ENCODE results near the gene PRM2.
"Not testable (repeated sequence)": the region's sequence is repeated elsewhere in the genome, so short reads cannot be mapped to it uniquely, and the experiment has no call there.

The PRM2 gene

DNA sequence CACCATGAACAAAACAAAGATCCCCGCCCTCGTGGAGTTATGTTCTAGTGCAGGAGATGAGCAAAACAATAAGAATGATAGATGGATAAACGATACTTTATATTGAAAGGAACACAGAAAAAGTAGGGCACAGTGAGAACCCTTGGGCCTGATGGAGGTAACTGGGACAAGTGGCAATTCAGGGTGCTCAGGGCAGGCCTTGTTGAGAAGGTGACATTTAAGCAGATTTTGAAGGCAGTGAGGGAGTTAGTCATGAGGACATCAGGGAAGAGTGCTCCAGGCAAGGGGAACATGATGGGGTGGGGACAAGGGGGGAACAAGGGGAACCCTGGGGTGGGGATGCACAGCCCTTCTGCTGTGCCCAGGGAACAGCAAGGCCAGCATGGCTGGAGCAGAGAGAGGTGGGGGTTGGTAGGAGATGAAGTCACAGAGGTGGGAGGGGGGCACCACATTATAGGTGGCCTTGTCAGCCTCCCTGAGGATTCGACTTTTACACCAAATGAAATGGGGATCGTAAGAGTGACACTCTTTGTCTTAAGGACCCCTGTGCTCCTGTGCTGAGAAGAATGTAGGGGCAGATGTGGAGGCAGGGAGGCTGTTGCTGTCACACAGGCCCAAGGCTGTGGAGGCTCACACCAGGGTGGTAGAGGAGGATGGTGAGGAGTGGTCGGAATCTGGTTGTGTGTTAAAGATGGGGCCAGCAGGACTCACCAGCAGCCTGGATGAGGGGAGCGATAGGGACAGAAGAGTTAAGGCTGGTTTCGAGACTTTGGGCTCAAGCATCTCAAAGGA is 14.0 kb upstream of the PRM2 start:
- DNase-seq (ENCODE audit: insufficient read length, low spot score) (no peak), FAIRE-seq (no peak)

DNA sequence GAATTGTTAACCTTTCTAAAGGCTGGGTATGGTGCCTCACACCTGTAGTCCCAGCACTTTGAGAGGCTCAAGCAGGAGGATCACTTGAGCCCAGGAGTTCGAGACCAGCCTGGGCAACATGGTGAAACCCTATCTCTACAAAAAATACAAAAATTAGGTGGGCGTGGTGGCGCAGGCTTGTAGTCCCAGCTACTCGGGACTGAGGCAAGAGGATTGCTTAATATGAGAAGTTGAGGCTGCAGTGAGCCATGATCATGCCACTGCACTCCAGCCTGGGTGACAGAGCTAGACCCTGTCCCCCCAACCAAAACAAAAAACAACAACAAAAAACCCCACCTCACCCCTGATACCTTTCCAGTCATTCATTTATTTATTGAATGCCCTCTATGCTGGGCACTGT is 13.4 kb upstream of the PRM2 start:
- not testable (repeated sequence) for FAIRE-seq; DNase-seq (ENCODE audit: insufficient read length, low spot score)

DNA sequence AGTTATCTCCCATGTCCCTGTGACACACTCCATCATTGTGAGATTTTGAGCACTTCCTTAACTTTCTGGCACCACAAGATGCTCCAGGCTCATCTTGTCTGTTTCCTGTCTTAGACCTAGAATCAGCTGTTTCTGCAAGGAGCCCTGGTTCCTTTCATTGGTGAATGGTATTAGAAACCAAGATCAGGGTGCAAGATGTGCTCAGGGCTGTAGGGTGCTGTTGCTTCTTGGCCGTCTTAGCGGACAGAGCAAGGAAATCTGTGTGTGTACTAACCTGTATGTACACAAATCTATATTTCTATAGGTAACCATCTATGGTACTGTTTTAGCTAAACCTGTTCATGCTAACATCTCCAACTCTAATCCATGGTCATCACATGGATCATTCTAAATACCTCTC is 12.9 kb upstream of the PRM2 start:
- FAIRE-seq = no peak

DNA sequence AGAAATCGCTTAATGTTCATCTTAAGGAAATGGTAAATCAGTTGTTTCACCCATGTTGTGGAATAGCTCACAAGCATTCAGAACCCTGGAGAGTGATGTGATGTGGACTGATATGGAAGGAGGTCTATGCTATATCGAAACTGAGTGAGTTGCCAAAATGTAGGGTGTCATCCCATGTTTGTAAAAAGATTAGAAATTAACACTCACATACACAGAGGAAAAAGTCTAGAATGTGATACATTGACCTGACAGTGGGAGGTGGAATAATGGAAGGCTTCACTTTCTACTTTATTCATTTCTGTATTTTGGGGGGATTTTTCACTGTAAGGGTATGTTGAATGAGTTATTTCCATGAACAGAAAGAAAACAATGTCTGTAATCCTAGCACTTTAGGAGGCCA is 9.6 kb upstream of the PRM2 start:
- FAIRE-seq = no peak
- no peak for DNase-seq (ENCODE audit: insufficient read length, low spot score)

More for the DNA sequence above, 12.9 kb upstream of the PRM2 start:
- DNase-seq (ENCODE audit: insufficient read length, low spot score) = no peak

DNA sequence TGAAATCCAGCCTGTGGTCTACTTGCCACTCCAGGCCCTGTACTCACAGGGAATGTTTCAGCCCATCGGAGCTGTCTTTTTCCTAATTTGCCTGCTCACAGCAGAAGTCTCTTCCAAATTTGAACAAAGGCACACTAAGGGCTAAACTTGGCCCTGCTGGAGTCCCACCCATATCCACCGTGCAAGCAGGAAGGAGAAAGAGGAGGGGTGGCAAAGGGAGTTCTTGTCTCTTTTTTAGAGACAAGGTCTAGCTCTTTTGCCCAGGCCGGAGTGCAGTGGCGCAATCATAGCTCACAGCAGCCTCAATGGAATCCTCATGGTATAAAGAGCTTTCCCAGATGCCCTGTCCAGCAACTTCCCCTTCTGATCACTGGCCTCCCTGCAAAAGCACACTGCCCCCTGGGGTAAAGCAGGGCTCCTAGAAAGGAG is 7.6 kb upstream of the PRM2 start:
- FAIRE-seq (no peak), DNase-seq (ENCODE audit: insufficient read length, low spot score) (no peak)

DNA sequence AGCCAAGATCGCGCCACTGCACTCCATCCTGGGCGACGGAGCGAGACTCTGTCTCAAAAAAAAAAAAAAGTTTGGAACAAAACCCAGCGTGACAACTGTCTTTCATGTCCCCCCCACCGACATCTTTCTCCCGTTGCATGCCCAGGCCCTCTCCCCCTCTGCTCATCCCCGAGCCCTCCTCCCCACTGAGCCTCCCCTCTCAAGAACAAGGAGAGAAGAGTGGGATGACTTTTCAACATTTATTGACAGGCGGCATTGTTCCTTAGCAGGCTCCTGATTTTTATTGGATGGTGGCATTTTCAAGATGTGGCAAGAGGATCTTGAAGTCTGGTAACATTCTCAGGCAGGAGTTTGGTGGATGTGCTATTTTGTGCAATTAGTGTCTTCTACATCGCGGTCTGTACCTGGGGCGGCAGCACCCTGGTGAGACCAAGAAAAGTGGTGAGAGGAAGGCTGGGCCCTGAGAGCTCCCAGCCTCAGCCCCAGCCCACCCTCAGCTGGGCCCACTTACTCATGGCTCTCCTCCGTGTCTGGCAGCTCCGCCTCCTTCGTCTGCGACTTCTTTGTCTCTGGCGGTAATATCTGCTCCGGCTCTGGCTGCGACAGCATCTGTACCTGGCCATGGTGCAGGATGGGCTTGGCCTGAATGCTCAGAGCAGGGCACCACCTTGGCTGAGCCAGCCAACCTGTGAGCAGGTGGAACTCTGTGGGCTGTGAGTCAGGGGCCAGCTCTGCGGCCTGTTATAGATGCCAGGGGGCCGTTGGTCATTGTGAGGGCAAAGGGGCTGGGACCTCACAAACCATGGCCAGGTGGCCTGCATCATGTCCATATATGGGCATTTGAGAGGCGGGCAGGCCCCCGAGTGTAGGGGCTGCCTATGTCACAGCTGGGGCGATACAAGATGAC is 4.6 kb upstream of the PRM2 start, which contains the start of gene PRM1:
Gene PRM1, minus strand, starts transcription at position 715 of the 907 bp plus-strand sequence. Its CDS starts 92 bp downstream, at position 623.
- no peak for FAIRE-seq
- no peak for DNase-seq (ENCODE audit: insufficient read length, low spot score)

DNA sequence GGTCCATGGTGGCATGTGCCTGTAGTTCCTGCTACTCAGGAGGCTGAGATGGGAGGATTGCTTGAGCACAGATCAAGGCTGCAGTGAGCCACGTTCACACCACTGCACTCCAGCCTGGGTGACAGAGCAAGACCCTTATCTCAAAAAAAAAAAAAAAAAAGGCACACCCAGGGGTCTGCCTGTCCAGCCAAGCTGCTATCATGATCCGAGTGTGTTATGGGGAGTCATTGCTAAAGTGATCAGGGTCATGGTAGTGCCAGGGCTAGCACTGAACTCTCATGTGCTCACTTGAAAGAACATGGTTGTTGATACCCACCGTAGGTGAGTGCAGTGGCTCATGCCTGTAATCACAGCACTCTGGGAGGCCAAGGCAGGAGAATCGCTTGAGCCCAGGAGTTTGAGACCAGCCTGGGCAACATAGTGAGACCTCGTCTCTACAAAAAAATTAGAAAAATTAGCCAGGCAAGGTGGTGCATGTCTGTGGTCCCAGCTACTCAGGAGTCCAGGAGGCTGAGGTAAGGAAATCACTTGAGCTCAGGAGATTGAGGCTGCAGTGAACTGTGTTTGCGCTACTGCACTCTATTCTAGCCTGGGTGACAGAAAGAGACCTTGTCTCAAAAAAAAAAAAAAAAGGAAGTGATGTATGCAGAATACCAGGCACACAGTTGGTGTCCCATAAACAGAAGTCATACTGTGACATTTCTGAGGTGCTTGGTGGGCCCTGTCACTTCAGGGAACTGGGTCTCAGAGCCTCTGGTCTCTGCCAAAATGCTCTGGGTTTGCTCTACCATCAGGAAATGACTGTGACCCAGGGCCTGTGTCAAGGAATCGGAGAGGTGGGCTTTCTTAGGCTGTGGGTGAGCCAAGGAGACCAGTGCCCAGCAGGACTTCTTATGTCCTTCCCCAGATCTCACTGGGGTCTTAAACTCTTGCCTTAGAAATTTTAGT is 2.7 kb upstream of the PRM2 start:
- FAIRE-seq (no peak), DNase-seq (ENCODE audit: insufficient read length, low spot score) (no peak)

DNA sequence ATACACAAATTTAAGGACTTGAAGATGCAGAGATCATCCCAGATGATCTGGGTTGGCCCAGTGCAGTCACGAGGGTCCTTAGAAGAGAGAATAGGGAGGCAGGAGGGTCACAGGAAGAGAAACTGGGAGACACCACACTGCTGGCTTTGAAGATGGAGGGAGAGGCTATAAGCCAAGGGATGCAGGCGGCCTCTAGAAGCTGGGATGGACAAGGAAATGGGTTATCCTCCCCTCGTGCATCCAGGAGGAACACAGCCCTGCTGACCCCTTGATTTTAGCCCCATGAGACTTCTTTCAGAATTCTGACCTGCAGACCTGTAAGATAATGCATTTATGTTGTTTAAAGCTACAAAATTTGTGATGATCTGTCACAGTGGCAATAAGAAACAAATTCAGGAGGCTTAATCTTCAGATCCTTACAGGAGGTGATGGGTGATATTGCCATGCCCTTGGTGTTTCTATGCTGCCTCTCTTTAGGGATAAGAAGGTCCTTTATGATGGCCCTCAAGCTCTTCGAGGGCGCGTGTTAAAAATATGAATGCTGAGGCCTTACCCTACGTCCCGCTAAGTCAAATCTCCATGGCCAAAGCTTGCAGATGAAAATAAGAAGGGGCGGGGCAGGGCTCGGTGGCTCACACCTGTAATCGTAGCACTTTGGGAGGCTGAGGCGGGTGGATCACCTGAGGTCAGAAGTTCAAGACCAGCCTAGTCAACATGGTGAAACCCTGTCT is 1.5 kb upstream of the PRM2 start:
- no peak for FAIRE-seq
- no peak for DNase-seq (ENCODE audit: insufficient read length, low spot score)

DNA sequence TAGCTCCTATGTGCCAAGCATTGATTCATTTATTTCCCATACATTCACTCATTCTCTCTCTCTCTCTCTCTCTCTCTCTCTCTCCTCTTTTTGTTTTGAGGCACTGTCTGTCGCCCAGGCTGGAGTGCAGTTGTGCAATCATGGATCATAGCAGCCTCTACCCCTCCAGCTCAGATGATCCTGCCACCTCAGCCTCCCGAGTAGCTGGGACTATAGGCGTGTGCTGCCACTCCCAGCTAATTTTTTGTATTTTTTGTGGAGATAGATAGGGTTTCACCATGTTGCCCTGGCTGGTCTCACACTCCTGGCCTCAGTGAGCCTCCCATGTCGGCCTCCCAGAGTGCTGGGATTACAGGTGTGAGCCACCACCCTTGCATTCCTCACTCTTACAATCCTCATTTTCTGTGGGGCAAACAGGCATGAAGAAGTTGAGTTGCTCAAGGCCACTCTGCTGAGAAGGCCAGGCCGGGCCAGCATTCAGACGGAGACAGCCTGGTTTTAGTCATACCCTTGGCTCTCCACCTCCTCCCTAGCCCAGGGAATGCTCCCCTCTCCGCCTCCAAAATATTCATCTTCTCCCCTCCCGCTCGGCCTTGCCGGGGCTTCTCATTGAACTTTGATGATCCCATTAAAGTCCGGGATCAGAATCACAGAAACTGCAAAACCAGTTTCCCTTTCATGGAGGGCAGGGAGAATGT is 765 bp upstream of the PRM2 start:
- no peak for FAIRE-seq

DNA sequence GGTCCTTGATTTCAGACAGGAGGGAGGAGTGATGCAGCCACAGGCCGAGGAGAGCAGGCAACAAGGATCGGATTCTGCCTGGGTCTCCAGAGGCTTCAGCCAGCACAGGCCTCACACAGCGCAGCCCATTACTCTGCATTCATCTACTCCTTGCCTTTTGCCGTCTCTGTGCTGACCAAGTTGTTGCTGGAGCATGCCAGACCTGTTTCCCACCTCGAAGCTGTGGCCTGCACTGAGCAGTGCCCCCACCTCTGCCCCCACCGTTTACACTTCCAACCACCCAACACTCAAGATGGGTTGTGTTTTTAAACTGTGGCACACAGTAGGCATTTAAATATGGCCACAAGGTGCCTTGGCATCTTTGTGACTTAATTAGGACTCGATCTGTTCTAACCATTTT is 1.3 kb downstream of the PRM2 start:
- DNase-seq (ENCODE audit: insufficient read length, low spot score) (no peak), FAIRE-seq (no peak)

More for the DNA sequence above, 765 bp upstream of the PRM2 start:
- no peak for DNase-seq (ENCODE audit: insufficient read length, low spot score)

DNA sequence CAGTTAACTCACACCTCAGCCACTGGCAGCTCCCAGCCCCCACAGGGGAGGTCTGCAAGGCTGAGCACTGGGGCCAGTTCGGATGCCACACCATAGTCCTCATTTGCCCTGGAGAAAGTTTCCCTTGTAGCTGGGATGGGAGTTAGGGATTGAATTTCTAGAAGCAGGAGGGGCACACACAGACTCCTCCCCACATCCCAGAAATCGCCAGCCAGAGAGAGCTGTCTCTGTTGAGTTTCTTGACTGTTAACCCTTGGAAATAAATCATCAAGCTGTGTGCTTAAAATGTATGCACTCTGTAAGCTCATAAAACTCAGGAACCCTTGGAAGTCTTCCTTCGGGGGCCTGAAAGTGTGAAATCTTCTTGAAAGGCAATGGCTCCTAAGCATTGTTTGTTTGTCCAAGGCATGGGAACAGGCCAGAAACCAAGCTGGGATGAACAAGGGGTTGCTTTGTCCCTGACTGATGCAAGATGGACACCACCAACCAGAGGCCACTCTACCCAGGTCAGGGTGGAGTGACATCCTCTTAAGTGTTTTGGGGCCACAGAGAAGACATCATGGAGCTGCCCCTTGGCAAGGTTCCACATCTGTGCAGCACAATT is 2.5 kb downstream of the PRM2 start:
- DNase-seq (ENCODE audit: insufficient read length, low spot score) = no peak

DNA sequence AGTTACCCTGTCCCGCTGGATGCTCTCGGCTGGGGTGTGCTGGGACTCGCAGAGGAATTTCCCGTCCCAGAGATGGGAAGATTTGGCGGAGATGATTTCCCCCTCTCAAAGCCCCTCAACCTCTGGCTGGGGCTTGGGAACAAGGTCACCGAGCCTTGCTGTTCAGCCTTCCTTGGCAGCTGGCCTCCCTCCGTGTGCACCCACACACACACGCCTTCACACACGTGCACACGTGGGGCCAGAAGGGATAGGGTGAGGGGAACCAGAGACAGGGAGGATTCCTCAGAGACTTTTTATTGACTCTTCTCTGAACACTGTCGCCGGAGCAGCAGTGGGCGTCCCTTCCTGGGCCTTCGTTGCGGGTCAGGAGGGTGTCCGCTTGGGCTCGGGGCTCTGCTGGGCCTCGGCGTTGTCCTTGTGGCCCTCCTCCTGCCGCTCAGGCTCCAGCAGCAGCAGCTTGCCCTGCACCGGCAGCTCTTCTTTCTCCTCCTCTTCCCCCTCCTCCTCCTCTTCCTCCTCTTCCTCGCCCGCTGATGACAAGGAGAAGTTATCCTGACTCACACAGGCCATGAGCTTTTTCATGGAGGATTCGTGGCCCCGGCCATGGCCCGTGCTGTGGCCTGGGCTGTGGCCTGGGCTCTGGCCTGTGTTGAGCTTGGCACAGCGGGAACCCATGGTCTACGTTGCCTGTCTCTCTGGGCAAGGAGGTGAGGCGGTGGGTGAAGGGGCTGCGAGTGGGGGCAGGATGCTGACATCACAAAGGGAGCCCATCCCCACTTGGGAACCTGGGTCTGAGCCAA is 3.2 kb downstream of the PRM2 start, which contains the start of gene PRM3:
Gene PRM3, minus strand, starts transcription at position 709 of the 800 bp plus-strand sequence. Its CDS starts 34 bp downstream, at position 675.
- FAIRE-seq (no peak), DNase-seq (ENCODE audit: insufficient read length, low spot score) (no peak)

More for the DNA sequence above, 2.5 kb downstream of the PRM2 start:
- no peak for FAIRE-seq

DNA sequence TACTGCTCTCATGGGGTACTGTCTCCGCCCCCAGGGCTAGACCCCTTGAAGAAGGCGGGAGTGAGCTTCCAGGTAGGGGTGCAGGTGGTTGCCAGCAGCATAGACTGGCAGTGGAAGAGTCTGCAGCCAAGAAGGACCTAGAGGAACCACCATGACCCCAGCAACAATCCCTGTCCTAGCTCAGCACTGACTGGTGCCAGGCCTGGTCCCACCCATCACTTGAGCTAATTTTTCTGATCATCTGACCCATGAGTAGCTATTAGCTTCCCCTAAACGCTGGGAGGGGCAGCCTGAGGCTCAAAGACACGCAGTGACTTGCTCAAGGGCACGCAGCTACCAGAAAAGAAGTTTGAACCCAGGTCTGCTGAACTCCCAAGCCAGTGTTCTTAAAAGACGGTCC is 3.8 kb downstream of the PRM2 start:
- no peak for DNase-seq (ENCODE audit: insufficient read length, low spot score)
- FAIRE-seq = no peak

DNA sequence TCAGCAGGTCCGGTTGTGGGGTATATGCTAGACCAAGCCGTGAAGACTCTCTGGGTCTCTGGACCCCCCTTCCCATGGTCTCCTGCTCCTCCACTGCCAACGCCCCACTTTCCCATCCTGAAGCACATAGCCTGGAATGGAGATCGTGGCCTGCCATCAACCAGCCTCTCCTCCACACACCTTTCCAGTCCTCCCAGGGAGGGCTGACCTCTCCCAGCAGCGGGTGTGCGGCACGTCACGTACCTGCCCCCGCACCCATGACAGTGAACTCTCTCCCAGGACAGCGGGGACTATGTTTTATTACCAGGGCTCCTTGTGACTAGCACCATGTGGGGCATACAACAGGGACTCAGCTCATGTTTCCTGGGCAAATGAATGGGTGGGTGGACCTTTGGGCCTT is 4.7 kb downstream of the PRM2 start:
- DNase-seq (ENCODE audit: insufficient read length, low spot score) (no peak), FAIRE-seq (no peak)

DNA sequence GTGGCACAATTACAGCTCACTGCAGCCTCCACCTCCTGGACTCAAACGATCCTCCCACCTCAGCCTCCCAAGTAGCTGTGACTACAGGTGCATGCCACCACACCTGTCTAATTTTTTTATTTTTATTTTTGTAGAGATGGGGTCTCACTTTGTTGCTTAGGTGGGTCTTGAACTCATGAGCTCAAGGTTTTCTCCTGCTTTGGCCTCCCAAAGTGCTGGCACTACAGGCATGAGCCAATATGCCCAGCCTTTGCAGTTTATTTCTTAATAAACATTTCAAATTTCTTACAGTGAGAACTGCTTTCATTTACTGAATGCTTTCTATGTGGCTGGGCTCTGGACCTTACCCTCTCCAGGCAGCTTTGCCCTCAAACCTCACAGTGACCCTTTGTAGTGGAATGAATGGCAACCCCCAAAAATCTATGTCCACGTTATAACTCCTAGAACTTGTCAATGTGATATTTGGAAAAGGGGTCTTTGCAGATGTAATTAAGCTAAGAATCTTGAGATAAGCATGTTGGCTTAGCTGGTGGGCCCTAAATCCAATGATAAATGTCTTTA is 5.6 kb downstream of the PRM2 start:
- FAIRE-seq (no peak), DNase-seq (ENCODE audit: insufficient read length, low spot score) (no peak)

DNA sequence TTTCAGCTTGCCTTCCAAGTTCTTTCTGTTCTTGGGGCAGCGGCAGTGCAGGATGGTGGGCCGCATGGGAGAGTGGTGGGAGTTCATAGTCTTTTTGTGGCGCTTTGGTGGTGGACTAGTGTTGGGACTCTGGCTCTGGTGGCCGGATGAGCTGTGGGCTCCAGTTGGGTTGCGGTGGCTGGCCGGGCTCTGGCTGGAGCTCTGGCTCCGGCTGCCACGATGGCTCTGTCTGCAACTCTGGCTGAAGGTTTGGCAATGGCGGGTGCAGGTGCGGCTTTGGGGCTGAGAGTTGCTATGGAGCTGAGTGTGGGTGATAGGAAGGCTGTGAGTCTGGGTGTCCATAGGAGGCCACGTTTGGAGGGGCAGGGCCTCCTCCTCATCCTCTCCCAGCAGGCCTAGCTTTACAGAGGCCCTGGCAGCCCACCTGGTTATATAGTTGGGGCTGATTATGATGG is 7.3 kb downstream of the PRM2 start, which contains the start of gene TNP2:
Gene TNP2, minus strand, starts transcription at position 405 of the 455 bp plus-strand sequence. Its CDS starts 63 bp downstream, at position 342.
- no peak for FAIRE-seq
- DNase-seq (ENCODE audit: insufficient read length, low spot score) = no peak

DNA sequence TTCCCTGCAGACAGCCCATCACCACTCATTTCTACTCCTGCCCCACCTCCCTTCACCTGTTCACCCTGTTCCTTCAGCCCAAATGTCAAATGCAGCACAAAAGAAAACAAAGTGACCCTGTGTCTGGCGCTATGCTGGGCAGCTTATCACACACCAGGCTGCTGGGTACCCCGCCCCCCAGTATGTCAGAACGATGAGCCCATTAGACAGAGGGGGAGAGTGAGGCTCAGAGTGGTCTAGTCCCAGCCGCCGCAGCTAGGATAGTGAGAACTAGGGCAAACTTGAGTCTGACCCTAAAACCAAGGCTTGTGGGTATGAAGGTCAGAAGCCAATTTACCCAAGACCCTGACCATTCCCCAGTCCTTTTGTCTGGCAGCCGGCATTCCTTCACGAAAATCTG is 11.2 kb downstream of the PRM2 start:
- no peak for FAIRE-seq

More for the DNA sequence above, 11.2 kb downstream of the PRM2 start:
- no peak for DNase-seq (ENCODE audit: insufficient read length, low spot score)

All from GM19239 (cell line).